ENCODE results near the gene RBMXL3. TPM values are rescaled to one million over a fixed set of nuclear protein-coding genes. Genes with fewer than 3 reads are reported as not detected.

The RBMXL3 gene
- not detected in 5 replicates for total RNA-seq (2022; extraction: Qiagen RNA extraction; ENCODE audit: low read depth)

GRCh38 chrX:115189110-115189509 lies at the start of gene RBMXL3:
Gene RBMXL3 (plus strand): TSS chrX:115189410. CDS start chrX:115189442, 32 bp downstream.

GRCh38 chrX:115233497-115234455 lies 44.6 kb downstream of the RBMXL3 start, which contains the start of gene LRCH2:
Gene LRCH2 (minus strand): TSS chrX:115234096. CDS start chrX:115234041, 55 bp downstream.

Other genes with a start within 250 kb of the RBMXL3 start
- 0.06 to 0.27 TPM (median 0.08 TPM) in 4 of 5 replicates, not detected in the other for gene IL13RA2, start 171.8 kb upstream of the RBMXL3 start, total RNA-seq (2022; extraction: Qiagen RNA extraction; ENCODE audit: low read depth)
- gene LRCH2, start 44.7 kb downstream of the RBMXL3 start, total RNA-seq (2022; extraction: Qiagen RNA extraction; ENCODE audit: low read depth) = 0.01 to 0.05 TPM in 2 of 5 replicates, not detected in the others
- gene LUZP4, start 100.3 kb downstream of the RBMXL3 start, total RNA-seq (2022; extraction: Qiagen RNA extraction; ENCODE audit: low read depth) = not detected in 5 replicates

Measured in A549 treated with DMSO at 1 μM for 4 hours (cell line).